Stimulated activated CD4-positive, alpha-beta T cell treated with anti-CD3 and anti-CD28 coated beads, Interleukin-15, amount 100 ng/mL, for 48 hours (primary cell): Measurements from ENCODE around the gene ENTREP3.
A peak's percentile ranks its signal among the peaks of the same experiment; 100 is the strongest.

Source experiments
- DNase-seq, 2 donors: peaks; one replicate each; pipeline ENCODE4 v3.0.0-alpha.2; 2020; ENCODE audit warnings: low read depth in 2 of 2

Gene ENTREP3

GRCh38 chr1:155277902-155278688 lies 22.8 kb upstream of the ENTREP3 start:
- DNase-seq: peak; percentile 61 to 75

- peak; percentile 88 to 95 for DNase-seq
Observed at GRCh38 chr1:155277070-155277901, 22.0 kb upstream of the ENTREP3 start, which contains the start of gene HCN3. Gene HCN3 (plus strand): TSS chr1:155277463. CDS start chr1:155277591, 128 bp downstream.

GRCh38 chr1:155273343-155274245 lies 18.3 kb upstream of the ENTREP3 start, which contains the start of gene CLK2:
Gene CLK2 (minus strand): TSS chr1:155273504. CDS start chr1:155270977, 2,527 bp downstream.
- peak; percentile 94 to 98 for DNase-seq

GRCh38 chr1:155272466-155273342 lies 17.4 kb upstream of the ENTREP3 start:
- peak in 1 of 2 donors; percentile 64 for DNase-seq

- no peak for DNase-seq
Observed at GRCh38 chr1:155269381-155269780, 14.1 kb upstream of the ENTREP3 start.

GRCh38 chr1:155268630-155269029 lies 13.3 kb upstream of the ENTREP3 start:
- no peak for DNase-seq

GRCh38 chr1:155267373-155267772 lies 12.1 kb upstream of the ENTREP3 start:
- DNase-seq: no peak

GRCh38 chr1:155266553-155266952 lies 11.3 kb upstream of the ENTREP3 start:
- DNase-seq: no peak

GRCh38 chr1:155263067-155263466 lies 7.8 kb upstream of the ENTREP3 start:
- no peak for DNase-seq

- DNase-seq: peak; percentile 79 to 85
Observed at GRCh38 chr1:155261852-155262673, 6.8 kb upstream of the ENTREP3 start, which contains the start of gene SCAMP3. Gene SCAMP3 (minus strand): TSS chr1:155262360. CDS start chr1:155262151, 209 bp downstream.

- no peak for DNase-seq
Observed at GRCh38 chr1:155261493-155261851, 6.2 kb upstream of the ENTREP3 start.

GRCh38 chr1:155260276-155260675 lies 5.0 kb upstream of the ENTREP3 start:
- DNase-seq: no peak

- DNase-seq: no peak
Observed at GRCh38 chr1:155256058-155256852, 972 bp upstream of the ENTREP3 start.

GRCh38 chr1:155254714-155255242 lies 505 bp downstream of the ENTREP3 start:
- DNase-seq: no peak

GRCh38 chr1:155254228-155254713 lies 1.0 kb downstream of the ENTREP3 start:
- no peak for DNase-seq

GRCh38 chr1:155253797-155254196 lies 1.5 kb downstream of the ENTREP3 start:
- DNase-seq: no peak

GRCh38 chr1:155253208-155253607 lies 2.1 kb downstream of the ENTREP3 start:
- no peak for DNase-seq

- DNase-seq: no peak
Observed at GRCh38 chr1:155251566-155251965, 3.7 kb downstream of the ENTREP3 start.
